Loucy (cell line): ENCODE results near the gene EIF2B4.

ENCODE experiments used
- CTCF ChIP-seq: fragments of 200-600 bp; sonication (generic); conservative IDR thresholded peaks from 2 replicates; pipeline ENCODE4 v1.5.1; 2014; ENCODE audit warnings: mild to moderate bottlenecking, antibody characterized with exemption, low read length
- EZH2phosphoT487 ChIP-seq: fragments of 200-600 bp; IDR thresholded peaks from 2 replicates; pipeline ENCODE4 v1.6.1; 2018; ENCODE audit warnings: antibody characterized with exemption, mild to moderate bottlenecking, moderate library complexity, borderline replicate concordance

GRCh38 chr2:27335311-27335710 is 34.8 kb downstream of the EIF2B4 start:
- TF ChIP-seq CTCF (no peak), EZH2phosphoT487 (no peak)
